Measurements from ENCODE around the gene TJP3.

DNA sequence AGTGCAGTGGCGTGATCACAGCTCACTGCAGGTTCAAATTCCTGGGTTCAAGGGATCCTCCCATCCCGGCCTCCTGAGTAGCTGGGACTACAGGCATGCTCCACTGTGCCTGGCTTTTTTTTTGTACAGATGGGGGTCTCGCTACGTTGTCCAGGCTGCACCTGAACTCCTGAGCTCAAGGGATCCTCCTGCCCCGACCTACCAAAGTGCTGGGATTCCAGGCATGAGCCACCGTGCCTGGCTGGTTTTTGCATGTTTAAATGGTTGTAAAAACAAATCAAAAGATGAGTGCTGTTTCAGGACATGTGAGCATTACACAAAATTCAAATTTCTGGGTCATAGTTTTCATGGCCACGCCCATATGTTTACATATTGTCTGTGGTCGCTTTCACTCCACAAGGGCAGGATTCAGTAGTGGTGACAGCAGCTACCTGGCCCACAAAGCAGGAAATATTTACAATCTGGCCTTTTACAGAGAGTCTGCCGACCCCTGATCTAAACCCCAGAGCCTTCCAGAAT lies 72.7 kb downstream of the TJP3 start:
- TF ChIP-seq ZNF274 (IDR thresholded peaks at IDR 0.05; ENCODE audit: low read depth, low read length) (no peak), YY1 (IDR thresholded peaks at IDR 0.05; ENCODE audit: insufficient read depth, insufficient read length) (no peak), SUZ12 (IDR thresholded peaks at IDR 0.05; ENCODE audit: extremely low read depth, insufficient read depth, insufficient read length) (no peak)
